Brain pericyte (primary cell): ENCODE measurements around the gene LRP2.

Experiments
- DNase-seq: peaks from one replicate; pipeline ENCODE4 v3.0.0-alpha.2; 2012; ENCODE audit warnings: low read depth, low spot score

The LRP2 gene

GRCh38 chr2:169247211-169247610 lies 115.1 kb downstream of the LRP2 start:
- no peak for DNase-seq

DNA sequence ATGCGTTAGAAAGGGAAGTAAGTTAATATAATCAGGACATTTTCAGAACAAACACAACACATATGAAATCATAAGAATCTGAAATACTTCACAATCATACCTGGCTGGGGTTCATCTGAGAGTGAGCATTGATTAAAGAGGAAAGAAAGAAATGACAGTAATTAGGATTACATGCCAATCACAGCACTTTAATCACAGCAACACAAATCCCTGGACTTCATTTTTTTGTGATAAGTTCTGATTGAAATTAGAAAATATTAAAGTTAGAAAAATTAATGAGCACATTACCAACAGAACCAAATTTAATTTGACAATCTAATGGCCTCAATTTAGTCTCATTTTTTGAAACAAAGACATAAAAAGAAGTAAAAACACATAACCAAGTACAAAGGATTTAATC lies 121.9 kb downstream of the LRP2 start:
- DNase-seq: no peak

DNA sequence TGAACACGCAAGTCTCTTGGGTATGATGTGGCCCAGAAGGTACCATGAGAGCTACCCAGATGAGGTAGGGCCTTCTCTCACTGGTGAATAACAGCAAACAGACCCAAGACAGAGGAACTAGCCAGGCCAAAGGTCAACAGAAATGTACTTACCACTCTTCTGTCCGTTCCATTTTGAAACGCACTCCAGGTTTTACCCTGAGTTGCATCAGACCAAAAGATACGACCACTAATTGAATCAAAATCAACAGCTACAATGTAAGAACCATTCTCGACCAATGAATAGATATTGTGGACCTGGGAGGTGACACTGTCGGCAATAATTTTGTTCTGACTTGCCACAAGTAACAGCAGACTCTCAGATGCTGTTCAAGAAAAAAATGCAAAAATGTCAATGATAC lies 124.4 kb downstream of the LRP2 start:
- DNase-seq: no peak

DNA sequence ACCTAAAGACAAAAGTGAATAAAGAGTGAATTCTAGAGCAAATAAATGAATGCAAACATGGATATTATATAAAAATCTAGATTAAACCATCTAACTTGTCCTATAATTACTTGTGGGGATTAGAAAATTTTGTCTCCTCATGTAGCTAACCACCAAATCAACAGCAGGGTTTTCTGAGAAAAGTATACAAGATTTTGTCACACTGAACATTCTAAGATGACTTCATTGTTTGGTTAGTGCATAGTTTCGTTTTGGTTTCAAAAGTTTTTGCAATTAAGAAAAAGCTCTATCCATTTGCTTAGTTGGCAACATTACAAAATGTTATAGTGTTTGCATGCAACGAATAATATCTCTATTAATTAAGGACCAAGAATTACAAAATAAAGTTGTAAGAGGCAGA lies 125.0 kb downstream of the LRP2 start:
- no peak for DNase-seq

DNA sequence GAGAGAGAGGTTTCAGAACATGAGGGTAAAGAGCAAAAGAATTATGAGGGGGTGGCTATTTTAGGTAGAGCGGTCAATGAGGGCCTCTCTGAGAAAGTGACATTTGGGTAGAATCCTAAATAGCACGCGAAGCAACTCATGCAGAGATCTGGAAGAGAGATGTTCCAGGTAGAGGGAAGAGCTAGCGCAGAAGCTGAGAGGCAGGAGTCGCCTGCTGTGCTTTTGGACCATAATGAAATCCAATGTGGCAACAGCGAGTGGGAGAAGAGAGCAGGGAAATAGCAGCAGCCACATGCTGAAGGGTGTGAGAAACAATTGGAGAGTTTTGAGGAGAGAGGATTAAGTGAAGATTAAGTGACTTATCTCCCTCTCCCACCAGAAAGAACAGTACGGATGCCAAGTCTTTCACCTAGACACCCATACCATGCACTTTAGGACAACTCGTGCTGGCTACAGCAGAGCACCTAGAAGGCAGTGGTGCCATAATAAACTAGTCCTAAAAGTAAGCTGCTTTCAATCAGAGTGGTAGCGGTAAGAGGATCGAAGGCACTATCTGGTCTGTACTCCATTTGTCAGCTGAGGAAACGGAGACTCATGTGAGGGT lies 129.7 kb downstream of the LRP2 start:
- no peak for DNase-seq

DNA sequence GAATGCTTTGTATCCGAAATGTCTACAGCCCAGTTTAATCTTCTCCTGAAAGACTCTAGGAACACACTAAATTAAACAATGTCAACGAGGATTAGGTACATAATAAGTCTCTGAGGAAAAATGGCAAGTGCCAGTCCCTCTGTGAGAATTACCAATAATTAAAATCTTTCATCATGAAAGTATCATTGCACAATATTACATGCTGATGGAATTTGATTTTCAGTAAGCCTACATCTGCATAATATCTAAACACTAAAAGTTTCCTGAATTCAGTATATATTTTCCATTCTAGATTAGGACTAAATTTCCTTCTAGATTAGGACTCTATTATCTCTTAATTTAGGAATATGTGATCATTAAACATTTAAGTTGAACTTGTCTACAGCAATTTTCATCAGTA lies 132.1 kb downstream of the LRP2 start:
- DNase-seq: no peak

- no peak for DNase-seq
These were observed 132.7 kb downstream of the LRP2 start for GRCh38 chr2:169229590-169229989.

- no peak for DNase-seq
These were observed 136.4 kb downstream of the LRP2 start for GRCh38 chr2:169225906-169226305.

DNA sequence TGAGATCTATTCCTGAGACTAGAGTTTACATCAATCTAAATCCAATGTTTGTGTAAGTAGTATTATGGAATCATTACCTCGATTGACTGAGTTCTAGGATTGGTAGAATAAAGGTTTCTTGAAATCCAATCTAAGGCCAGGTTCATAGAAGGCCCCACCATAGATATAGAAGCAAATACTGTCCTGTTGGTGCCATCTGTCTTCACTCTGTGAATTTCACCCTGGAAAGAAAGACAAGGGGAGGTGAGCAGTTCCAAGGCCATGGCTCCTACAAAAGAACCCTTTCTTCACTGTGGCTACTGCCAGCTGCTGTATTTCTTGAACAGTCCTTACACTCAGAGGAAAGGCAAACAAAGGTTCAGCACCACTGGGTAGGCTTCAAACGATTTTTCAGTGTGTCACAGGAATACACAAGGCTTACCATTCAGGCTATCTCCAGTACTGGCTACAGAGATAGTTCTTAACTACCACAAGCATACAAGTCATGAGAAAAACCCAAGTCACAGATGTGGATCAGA lies 137.0 kb downstream of the LRP2 start:
- DNase-seq: no peak

DNA sequence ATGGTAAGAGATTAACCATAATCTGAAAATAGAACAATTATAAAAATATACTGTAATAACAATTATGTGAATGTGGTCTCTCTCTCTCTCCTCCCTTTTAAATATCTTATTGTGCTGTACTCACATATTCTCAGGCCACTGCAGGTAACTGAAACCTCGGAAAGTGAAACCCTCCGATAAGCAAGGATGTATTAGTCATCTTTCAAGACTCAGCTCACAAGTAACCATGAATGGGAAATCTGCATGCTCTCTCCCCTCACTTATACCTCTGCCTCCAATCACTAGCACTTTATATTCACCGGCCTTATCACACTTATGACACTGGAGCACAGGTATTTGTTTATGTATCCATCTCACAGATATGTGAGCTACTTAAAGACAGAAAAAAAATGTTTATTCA lies 139.7 kb downstream of the LRP2 start:
- DNase-seq: no peak

- no peak for DNase-seq
These were observed 140.5 kb downstream of the LRP2 start for GRCh38 chr2:169221745-169222369.

- no peak for DNase-seq
These were observed 151.4 kb downstream of the LRP2 start for GRCh38 chr2:169210917-169211316.

DNA sequence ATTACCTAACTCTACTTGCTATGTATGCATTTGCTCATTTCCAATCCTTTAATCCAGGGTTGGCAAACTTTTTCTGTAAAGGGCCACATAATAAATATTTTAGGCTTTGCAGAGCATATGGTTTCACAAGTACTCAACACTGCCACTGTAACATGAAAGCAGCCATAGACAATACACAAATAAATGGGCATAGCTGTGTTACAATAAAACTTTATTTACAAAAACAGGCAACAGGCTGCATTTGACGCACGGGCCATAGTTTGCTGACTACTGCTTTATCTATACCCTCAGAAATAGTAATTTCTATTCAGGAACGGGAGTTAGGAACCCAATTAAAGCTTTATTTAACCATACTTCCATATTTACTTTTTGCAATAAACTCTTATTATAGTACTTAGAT lies 154.3 kb downstream of the LRP2 start:
- DNase-seq: no peak

- no peak for DNase-seq
These were observed 157.2 kb downstream of the LRP2 start for GRCh38 chr2:169205176-169205575.

DNA sequence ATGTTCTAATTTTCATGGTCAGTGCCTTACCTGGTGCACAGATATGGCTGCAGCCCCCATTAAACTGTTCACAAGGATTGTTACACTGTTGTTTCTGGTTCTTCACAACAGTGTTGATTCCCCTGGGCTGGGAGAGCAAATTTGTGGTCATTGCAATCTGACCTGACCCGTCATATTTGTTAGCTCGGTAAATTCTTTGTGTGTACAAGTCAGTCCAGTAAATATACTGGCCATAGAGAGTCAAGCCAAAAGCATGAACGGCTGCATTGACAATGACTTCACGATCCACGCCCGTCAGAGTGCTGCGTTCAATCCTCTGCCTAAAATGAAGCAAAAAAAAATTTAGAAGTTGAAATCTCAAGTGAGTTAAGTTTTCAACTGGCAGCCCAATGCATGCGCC lies 158.4 kb downstream of the LRP2 start:
- no peak for DNase-seq

GRCh38 chr2:169200756-169201155 lies 161.6 kb downstream of the LRP2 start:
- DNase-seq: no peak

- no peak for DNase-seq
These were observed 168.7 kb downstream of the LRP2 start for GRCh38 chr2:169193618-169194017.

- DNase-seq: no peak
These were observed 172.0 kb downstream of the LRP2 start for GRCh38 chr2:169190197-169190775.

DNA sequence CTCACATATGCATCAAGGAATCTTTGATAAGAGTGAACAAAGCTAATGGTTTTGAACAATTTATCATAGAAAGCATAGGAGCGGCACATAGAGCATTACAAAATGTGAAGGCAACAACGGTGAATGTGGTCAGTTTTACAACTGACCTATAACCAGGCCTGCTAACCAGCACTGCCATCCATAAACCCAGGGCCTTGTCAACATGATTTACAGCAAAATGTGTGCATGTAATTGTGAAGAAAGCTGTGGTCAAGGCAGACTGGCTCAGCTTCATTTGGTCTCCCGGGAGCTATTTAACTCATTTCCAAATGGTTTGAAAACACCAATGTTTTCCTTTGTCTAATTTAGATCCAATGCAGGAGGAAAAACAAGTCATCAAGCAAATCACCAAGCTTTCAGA lies 173.2 kb downstream of the LRP2 start:
- DNase-seq: no peak

GRCh38 chr2:169185711-169186110 lies 176.6 kb downstream of the LRP2 start:
- no peak for DNase-seq

DNA sequence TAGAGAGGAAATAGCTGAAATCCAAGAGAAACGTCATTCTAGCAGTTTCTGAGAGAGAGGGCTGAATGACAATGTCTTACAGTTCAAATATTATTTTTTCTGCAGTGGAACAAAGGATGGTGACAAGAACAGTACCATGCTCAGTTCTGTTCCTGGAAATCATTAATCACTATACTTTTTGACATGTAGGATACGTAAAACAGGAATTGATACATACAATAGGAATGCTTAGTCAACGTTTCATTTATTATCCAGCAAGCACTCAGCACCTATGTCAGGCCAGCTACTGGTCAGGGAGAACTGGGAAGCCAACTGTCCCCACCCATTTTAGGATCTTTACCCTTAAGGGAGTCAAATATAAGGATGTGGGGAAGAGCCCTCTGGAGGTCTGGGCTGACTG lies 178.3 kb downstream of the LRP2 start:
- no peak for DNase-seq

DNA sequence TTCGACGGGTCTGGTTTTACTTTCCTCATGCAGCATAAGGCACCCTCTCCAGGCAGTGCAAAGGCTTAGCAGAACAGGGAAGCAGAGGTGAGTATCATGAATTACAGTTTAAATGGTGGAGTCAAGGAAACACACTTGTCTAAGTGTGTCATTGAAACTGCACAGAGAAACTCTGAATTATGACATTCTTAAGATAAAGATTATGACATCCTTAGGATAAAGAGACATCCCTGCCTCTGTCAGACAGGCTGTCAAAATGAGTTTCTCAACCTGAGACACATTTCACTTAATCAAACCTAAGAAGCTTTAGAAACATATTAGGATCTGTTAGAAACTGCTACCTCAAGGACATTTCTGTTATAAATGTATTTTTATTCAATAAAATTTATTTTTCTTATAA lies 179.8 kb downstream of the LRP2 start:
- no peak for DNase-seq

GRCh38 chr2:169178804-169179390 lies 183.4 kb downstream of the LRP2 start:
- no peak for DNase-seq
